HCT116 (cell line): Measurements from ENCODE around the gene NECAB3. TPM values are rescaled to one million over a fixed set of nuclear protein-coding genes. Genes with fewer than 3 reads are reported as not detected.

Experiments used
- ATAC-seq: fragments of 200-7000 bp; cut with Tn5 transposase; 2 replicates; pipeline ENCODE4 v1.9.1; 2020; ENCODE audit warnings: mild to moderate bottlenecking, moderate library complexity
- BruUV-seq: library from RNA; stranded (reverse); fragments of 400-500 nt; replicated peaks from 2 replicates; lab custom pipeline; 2021; lab: Mats Ljungman, UMichigan
- CTCF ChIA-PET: fragments of 300-600 bp; sonication (Branson Sonifier 250); formaldehyde crosslinking; loops from one replicate; lab custom pipeline; 2021; ENCODE audit warnings: antibody characterized with exemption; lab: Charles Lee
- POLR2A ChIA-PET: fragments of 300-600, 350-600 bp; sonication (Branson Sonifier 250); formaldehyde crosslinking; loops from one replicate; lab custom pipeline; 2021; ENCODE audit warnings: antibody characterized with exemption; lab: Charles Lee
- RAD21 ChIA-PET, 2 experiments: fragments of 300-600 bp; sonication (Branson Sonifier 250); formaldehyde crosslinking; loops; one replicate each; lab custom pipeline; 2023; ENCODE audit warnings: low total read pairs in 2 of 2; ENCODE audit not compliant: uncharacterized antibody in 2 of 2, unreplicated experiment in 2 of 2, low non-redundant PET in 1 of 2; lab: Charles Lee
- DNase-seq: peaks from one replicate; pipeline ENCODE4 v3.0.0-alpha.2; 2010; ENCODE audit warnings: low read depth, low spot score
- H2AFZ ChIP-seq: fragments of 200-600 bp; shearing (Covaris generic), sonication (generic); 2 replicates; pipeline ENCODE4 v1.6.1; 2017; ENCODE audit warnings: low read depth, mixed run types, mixed read lengths, antibody characterized with exemption, low read length; ENCODE audit not compliant: poor library complexity, severe bottlenecking
- H3K27ac ChIP-seq: 2 replicates; pipeline ENCODE4 v1.5.1; 2012; ENCODE audit warnings: low read depth, low read length
- H3K27me3 ChIP-seq: fragments of 200-600 bp; sonication (generic); 2 replicates; pipeline ENCODE4 v1.6.1; 2016; ENCODE audit warnings: mixed run types, low read length, mixed read lengths; ENCODE audit not compliant: insufficient read depth
- H3K36me3 ChIP-seq, 2 experiments: fragments of 200-500 bp in 1 of 2; fragments of 200-600 bp in 1 of 2; sonication (Bioruptor generic) in 1 of 2; sonication (generic) in 1 of 2; 2 replicates each; pipeline versions ENCODE4 v1.5.1 to v1.6.1; 2014 to 2016; ENCODE audit warnings: low read length in 2 of 2, inconsistent platforms in 1 of 2, mixed read lengths in 1 of 2, mixed run types in 1 of 2; ENCODE audit not compliant: insufficient read depth in 2 of 2, control insufficient read depth in 1 of 2
- H3K4me1 ChIP-seq, 2 experiments: fragments of 200-600 bp in 1 of 2; sonication (generic) in 1 of 2; 2 replicates each; pipeline versions ENCODE4 v1.5.1 to v1.6.1; 2012 to 2017; ENCODE audit warnings: low read length in 2 of 2, inconsistent platforms in 1 of 2, mild to moderate bottlenecking in 1 of 2, mixed read lengths in 1 of 2, mixed run types in 1 of 2, moderate library complexity in 1 of 2; ENCODE audit not compliant: insufficient read depth in 2 of 2, control insufficient read depth in 1 of 2
- H3K4me2 ChIP-seq: fragments of 200-600 bp; sonication (generic); 2 replicates; pipeline ENCODE4 v1.6.1; 2017; ENCODE audit warnings: mixed run types, low read length, mixed read lengths
- H3K4me3 ChIP-seq, 2 experiments: fragments of 200-600 bp in 1 of 2; sonication (generic) in 1 of 2; replicated peaks in 1 of 2; 2 replicates each; pipeline ENCODE4 v1.5.1; 2011 to 2016; ENCODE audit warnings: low read length in 2 of 2, control low read depth in 1 of 2, low read depth in 1 of 2, mild to moderate bottlenecking in 1 of 2, mixed read lengths in 1 of 2, mixed run types in 1 of 2
- H3K79me2 ChIP-seq: fragments of 200-600 bp; sonication (generic); 2 replicates; pipeline ENCODE4 v1.6.1; 2017; ENCODE audit warnings: mild to moderate bottlenecking, mixed run types, low read length, moderate library complexity, mixed read lengths; ENCODE audit not compliant: insufficient read depth
- H3K9ac ChIP-seq: fragments of 200-600 bp; sonication (generic); 2 replicates; pipeline ENCODE4 v1.6.1; 2016; ENCODE audit warnings: low read length, mixed read lengths
- H3K9me2 ChIP-seq: fragments of 200-600 bp; sonication (generic), shearing (Covaris generic); 2 replicates; pipeline ENCODE4 v1.6.1; 2017; ENCODE audit warnings: mixed run types, mild to moderate bottlenecking, moderate library complexity; ENCODE audit not compliant: insufficient read depth
- H3K9me3 ChIP-seq, 2 experiments: fragments of 200-500 bp in 1 of 2; fragments of 200-600 bp in 1 of 2; sonication (Bioruptor generic) in 1 of 2; sonication (generic) in 1 of 2; 2 replicates each; pipeline ENCODE4 v1.6.1; 2014 to 2017; ENCODE audit warnings: low read length in 2 of 2, mixed read lengths in 2 of 2, inconsistent platforms in 1 of 2, low read depth in 1 of 2, mild to moderate bottlenecking in 1 of 2, mixed run types in 1 of 2, moderate library complexity in 1 of 2; ENCODE audit not compliant: control insufficient read depth in 1 of 2, insufficient read depth in 1 of 2
- H4K20me1 ChIP-seq: fragments of 200-600 bp; sonication (generic), shearing (Covaris generic); 2 replicates; pipeline ENCODE4 v1.6.1; 2017; ENCODE audit warnings: mixed run types, mild to moderate bottlenecking, moderate library complexity; ENCODE audit not compliant: insufficient read depth
- CBX3 ChIP-seq: IDR thresholded peaks from 2 replicates; pipeline ENCODE4 v1.6.1; 2012; ENCODE audit warnings: low read depth
- ELF1 ChIP-seq: IDR thresholded peaks from 2 replicates; pipeline ENCODE4 v1.6.1; 2012; ENCODE audit warnings: low read depth, borderline replicate concordance
- FOSL1 ChIP-seq: IDR thresholded peaks from 2 replicates; pipeline ENCODE4 v1.6.1; 2012; ENCODE audit warnings: low read depth
- JUND ChIP-seq: IDR thresholded peaks from 2 replicates; pipeline ENCODE4 v1.6.1; 2012
- MAX ChIP-seq: IDR thresholded peaks from 2 replicates; pipeline ENCODE4 v1.6.1; 2012
- POLR2AphosphoS5 ChIP-seq: IDR thresholded peaks from 2 replicates; pipeline ENCODE4 v1.6.1; 2011; ENCODE audit warnings: mild to moderate bottlenecking, low read depth, low read length, moderate library complexity
- RAD21 ChIP-seq: IDR thresholded peaks from 2 replicates; pipeline ENCODE4 v1.6.1; 2012; ENCODE audit warnings: low read depth, mild to moderate bottlenecking
- REST ChIP-seq: IDR thresholded peaks from 2 replicates; pipeline ENCODE4 v1.6.1; 2012; ENCODE audit warnings: low read depth
- SRF ChIP-seq: IDR thresholded peaks from 2 replicates; pipeline ENCODE4 v1.6.1; 2012; ENCODE audit warnings: low read depth
- TCF7L2 ChIP-seq: IDR thresholded peaks from 2 replicates; pipeline ENCODE4 v1.7.0; 2011; ENCODE audit warnings: borderline replicate concordance, inconsistent platforms; ENCODE audit not compliant: insufficient read depth, insufficient read length; ENCODE audit errors: extremely low read depth
- ZBTB33 ChIP-seq: IDR thresholded peaks from 2 replicates; pipeline ENCODE4 v1.6.1; 2011; ENCODE audit warnings: mild to moderate bottlenecking, low read length, moderate library complexity; ENCODE audit not compliant: insufficient replicate concordance; ENCODE audit errors: extremely low read depth
- ZFX ChIP-seq: fragments of 450-650 bp; IDR thresholded peaks from 2 replicates; pipeline ENCODE4 v1.6.1; 2017
- intact Hi-C: fragments of 100-400 bp; cut with micrococcal nuclease; formaldehyde crosslinking; loops from 2 replicates; pipeline ENCODE4 v1.10.0; 2022
- total RNA-seq: library from RNA; stranded (reverse); gene quantifications from one replicate; pipeline ENCODE4 v1.2.1, GENCODE V29; 2021; ENCODE audit not compliant: unreplicated experiment

Gene NECAB3
- total RNA-seq, 1 experiment from 2014 or later: 48.1 TPM

GRCh38 chr20:33660685-33661058 lies 13.6 kb downstream of the NECAB3 start:
- no peak for TF ChIP-seq JUND
- no peak for TF ChIP-seq FOSL1
- no peak for TF ChIP-seq ZFX
- TF ChIP-seq SRF: no peak
- TF ChIP-seq RAD21: no peak
- TF ChIP-seq POLR2AphosphoS5: no peak
- TF ChIP-seq CBX3: no peak
- no peak for TF ChIP-seq MAX
- TF ChIP-seq ELF1: no peak
- TF ChIP-seq TCF7L2: no peak
- no peak for TF ChIP-seq REST
- no peak for TF ChIP-seq ZBTB33
- TF ChIP-seq, all 23 proteins: peak for 0
- Histone ChIP-seq H3K9ac (no peak overlapping the region), H4K20me1 (no peaks in the 10 kb centered on the region), H3K4me3 (no peak overlapping the region), H3K27me3 (no peaks in the 10 kb centered on the region), H3K9me2 (no peaks in the 10 kb centered on the region), H3K4me2 (no peak overlapping the region), H3K4me1 (peaks cover 9 to 22% of the 10 kb centered on the region in 2 experiments), H3K36me3 (peaks cover 0 to 3% of the 10 kb centered on the region in 2 experiments; a peak in 1 of 4 replicates), H2AFZ (no peak overlapping the region), H3K79me2 (peaks cover 6% of the 10 kb centered on the region; the same call in 1 of the 2 replicates), H3K27ac (no peak overlapping the region), H3K9me3 (no peaks in the 10 kb centered on the region)
- DNase-seq: no peak
- intact Hi-C loops: no loop called here
- ChIA-PET CTCF (no interaction called here), POLR2A (no interaction called here), RAD21 (interaction anchor here in 1 of 2 experiments (0.6 kb wide), 1 partner anchor 217 kb away, joined by 5 read pairs; the partner anchor contains the start of gene SNTA1)
- no peak for ATAC-seq
- no TSS peak for BruUV-seq
